ENCODE results near the gene PXDN.
"Not testable (repeated sequence)": the region's sequence is repeated elsewhere in the genome, so short reads cannot be mapped to it uniquely, and the experiment has no call there.

The PXDN gene

GRCh38 chr2:1757567-1757966, 13.3 kb upstream of the PXDN start:
- DNase-seq (ENCODE audit: low read depth): no peak
- TF ChIP-seq CTCF (conservative IDR thresholded peaks at IDR 0.05; ENCODE audit: low read length): no peak
- no peak overlapping the region for H3K4me3 ChIP-seq (ENCODE audit: low read length)

GRCh38 chr2:1757146-1757545, 12.8 kb upstream of the PXDN start:
- not testable (repeated sequence) for H3K4me3 ChIP-seq (ENCODE audit: low read length); DNase-seq (ENCODE audit: low read depth)

- DNase-seq (ENCODE audit: low read depth): no peak
- TF ChIP-seq CTCF (conservative IDR thresholded peaks at IDR 0.05; ENCODE audit: low read length): no peak
- no peak overlapping the region for H3K4me3 ChIP-seq (ENCODE audit: low read length)
These were observed 12.1 kb upstream of the PXDN start for GRCh38 chr2:1756456-1756855.

GRCh38 chr2:1755436-1756191, 11.3 kb upstream of the PXDN start:
- no peak for DNase-seq (ENCODE audit: low read depth)
- no peak overlapping the region for H3K4me3 ChIP-seq (ENCODE audit: low read length)
- no peak for TF ChIP-seq CTCF (conservative IDR thresholded peaks at IDR 0.05; ENCODE audit: low read length)

- H3K4me3 ChIP-seq (ENCODE audit: low read length): no peak overlapping the region
- TF ChIP-seq CTCF (conservative IDR thresholded peaks at IDR 0.05; ENCODE audit: low read length): no peak
- DNase-seq (ENCODE audit: low read depth): no peak
These were observed 10.3 kb upstream of the PXDN start for GRCh38 chr2:1754461-1755170.

GRCh38 chr2:1754046-1754445, 9.7 kb upstream of the PXDN start:
- no peak for DNase-seq (ENCODE audit: low read depth)
- no peak overlapping the region for H3K4me3 ChIP-seq (ENCODE audit: low read length)
- no peak for TF ChIP-seq CTCF (conservative IDR thresholded peaks at IDR 0.05; ENCODE audit: low read length)

- no peak for TF ChIP-seq CTCF (conservative IDR thresholded peaks at IDR 0.05; ENCODE audit: low read length)
- no peak overlapping the region for H3K4me3 ChIP-seq (ENCODE audit: low read length)
- DNase-seq (ENCODE audit: low read depth): no peak
These were observed 8.4 kb upstream of the PXDN start for GRCh38 chr2:1752751-1753150.
